Peyer's patch (tissue), 4 donors: ENCODE data around the gene CD99. TPM values are rescaled to one million over a fixed set of nuclear protein-coding genes. Genes with fewer than 3 reads are reported as not detected.

Experiments
- DNase-seq, 3 donors: peaks; one replicate each; pipeline ENCODE4 v3.0.0-alpha.2; 2017 to 2019
- H3K27ac ChIP-seq, 4 donors: fragments of 200-600 bp; sonication (generic); one replicate each; pipeline ENCODE4 v1.5.1; 2016 to 2019
- H3K27me3 ChIP-seq, 2 donors: fragments of 200-600 bp; sonication (generic); one replicate each; pipeline ENCODE4 v1.5.1; 2019
- H3K36me3 ChIP-seq, 3 donors: fragments of 200-600 bp; sonication (generic); one replicate each; pipeline ENCODE4 v1.5.1; 2016 to 2019
- H3K4me1 ChIP-seq, 4 donors: fragments of 200-600 bp; sonication (generic); one replicate each; pipeline ENCODE4 v1.5.1; 2016 to 2019
- H3K4me3 ChIP-seq, 4 donors: fragments of 200-600 bp; sonication (generic); 1 replicate in 3 of 4; 2 replicates in 1 of 4; pipeline ENCODE4 v1.5.1; 2016 to 2019; ENCODE audit warnings: mild to moderate bottlenecking in 1 of 4
- H3K9me3 ChIP-seq, 4 donors: fragments of 200-600 bp; sonication (generic); one replicate each; pipeline ENCODE4 v1.5.1; 2016 to 2019; ENCODE audit warnings: mild to moderate bottlenecking in 1 of 4
- CTCF ChIP-seq, 6 experiments: fragments of 450-650 bp in 4 of 6; fragments of 200-600 bp in 2 of 6; sonication (generic) in 1 of 6; IDR thresholded peaks; one replicate each; pipeline ENCODE4 v1.5.1; 2017 to 2019; ENCODE audit warnings: antibody characterized with exemption in 6 of 6, mild to moderate bottlenecking in 3 of 6, moderate library complexity in 1 of 6
- POLR2A ChIP-seq, 2 donors: fragments of 450-650 bp; IDR thresholded peaks; one replicate each; pipeline ENCODE4 v1.5.1; 2017; ENCODE audit warnings: antibody characterized with exemption in 2 of 2, mild to moderate bottlenecking in 2 of 2, moderate library complexity in 2 of 2
- total RNA-seq, 4 donors: library from RNA; depleted of rRNA; stranded (reverse); fragments of >200 nt; gene quantifications; one replicate each; pipeline ENCODE4 v1.1.0, GENCODE V29; 2016

The CD99 gene
- total RNA-seq, 4 donors from 2014 or later: 129 to 209 (median 175) TPM

- Histone ChIP-seq H3K9me3 (no peaks in the 10 kb centered on the region), H3K27me3 (no peaks in the 10 kb centered on the region), H3K27ac (peak overlapping the region; percentile 82 to 95 (median 86)), H3K4me1 (peaks cover 0 to 56% (median 11%) of the 10 kb centered on the region in 4 donors), H3K36me3 (no peaks in the 10 kb centered on the region), H3K4me3 (peak overlapping the region; percentile 57 to 95 (median 78))
- peak in 2 of 3 donors; percentile 30 to 59 for DNase-seq
- TF ChIP-seq POLR2A (IDR thresholded peaks at IDR 0.05) (no peak), CTCF (IDR thresholded peaks at IDR 0.05) (no peak)
Observed at GRCh38 chrX:2692221-2693112, 1.4 kb downstream of the CD99 start.

- no peaks in the 10 kb centered on the region for H3K9me3 ChIP-seq
- H3K27me3 ChIP-seq: no peaks in the 10 kb centered on the region
- DNase-seq: no peak
- TF ChIP-seq CTCF (IDR thresholded peaks at IDR 0.05) (no peak), POLR2A (IDR thresholded peaks at IDR 0.05) (no peak)
- H3K4me3 ChIP-seq: peak overlapping the region in 3 of 4 donors; percentile 57 to 95 (median 78)
- peaks cover 0 to 65% (median 15%) of the 10 kb centered on the region in 4 donors for H3K4me1 ChIP-seq
- H3K27ac ChIP-seq: peak overlapping the region in 3 of 4 donors; percentile 82 to 95 (median 85)
- peaks cover 0 to 2% (median 0%) of the 10 kb centered on the region in 3 donors for H3K36me3 ChIP-seq
Observed at GRCh38 chrX:2693113-2694002, 2.3 kb downstream of the CD99 start.

GRCh38 chrX:2694914-2695267 lies 3.8 kb downstream of the CD99 start:
- no peak for TF ChIP-seq POLR2A (IDR thresholded peaks at IDR 0.05)
- no peak for TF ChIP-seq CTCF (IDR thresholded peaks at IDR 0.05)
- Histone ChIP-seq H3K4me3 (no peak overlapping the region), H3K36me3 (peaks cover 0 to 5% (median 0%) of the 10 kb centered on the region in 3 donors), H3K27me3 (no peaks in the 10 kb centered on the region), H3K27ac (peak overlapping the region in 1 of 4 donors; percentile 71), H3K4me1 (peaks cover 0 to 65% (median 16%) of the 10 kb centered on the region in 4 donors), H3K9me3 (no peaks in the 10 kb centered on the region)
- no peak for DNase-seq

GRCh38 chrX:2696698-2697215 lies 5.7 kb downstream of the CD99 start:
- Histone ChIP-seq H3K36me3 (peaks cover 0 to 5% (median 0%) of the 10 kb centered on the region in 3 donors), H3K27me3 (no peaks in the 10 kb centered on the region), H3K4me1 (peaks cover 0 to 64% (median 23%) of the 10 kb centered on the region in 4 donors), H3K27ac (peak overlapping the region; percentile 26 to 77 (median 58)), H3K4me3 (peak overlapping the region in 2 of 4 donors; percentile 20 to 26), H3K9me3 (no peaks in the 10 kb centered on the region)
- no peak for TF ChIP-seq CTCF (IDR thresholded peaks at IDR 0.05)
- TF ChIP-seq POLR2A (IDR thresholded peaks at IDR 0.05): no peak
- DNase-seq: peak in 2 of 3 donors; percentile 56 to 63

- peaks cover 0 to 70% (median 26%) of the 10 kb centered on the region in 4 donors for H3K4me1 ChIP-seq
- DNase-seq: peak in 1 of 3 donors; percentile 12
- H3K36me3 ChIP-seq: peaks cover 0 to 5% (median 0%) of the 10 kb centered on the region in 3 donors
- no peak for TF ChIP-seq POLR2A (IDR thresholded peaks at IDR 0.05)
- TF ChIP-seq CTCF (IDR thresholded peaks at IDR 0.05): no peak
- peak overlapping the region in 2 of 4 donors; percentile 20 to 26 for H3K4me3 ChIP-seq
- no peaks in the 10 kb centered on the region for H3K9me3 ChIP-seq
- H3K27me3 ChIP-seq: no peaks in the 10 kb centered on the region
- H3K27ac ChIP-seq: peak overlapping the region in 3 of 4 donors; percentile 46 to 77 (median 71)
Observed at GRCh38 chrX:2697306-2697705, 6.2 kb downstream of the CD99 start.
